Ovary (tissue), 3 donors: ENCODE measurements around the gene CTNNA3.

Experiments used
- CTCF ChIP-seq, 3 donors: fragments of 450-650 bp in 2 of 3; fragments of 200-600 bp in 1 of 3; IDR thresholded peaks; one replicate each; pipeline versions ENCODE4 v1.5.1 to v1.8.0; 2016 to 2022; ENCODE audit warnings: antibody characterized with exemption in 3 of 3, mild to moderate bottlenecking in 1 of 3
- EP300 ChIP-seq: sonication (generic); formaldehyde crosslinking; IDR thresholded peaks from one replicate; pipeline ENCODE4 v1.6.1; 2017; ENCODE audit warnings: antibody characterized with exemption
- POLR2A ChIP-seq: fragments of 450-650 bp; IDR thresholded peaks from one replicate; pipeline ENCODE4 v1.6.1; 2017; ENCODE audit warnings: antibody characterized with exemption, mild to moderate bottlenecking, moderate library complexity
- donor health status: DM: no; HTN: no; CAD: no.

GRCh38 chr10:66804962-66805361, 891.0 kb downstream of the CTNNA3 start:
- TF ChIP-seq POLR2A (no peak), CTCF (IDR thresholded peaks at IDR 0.05) (no peak), EP300 (no peak)
